Stomach (tissue), 9 donors: ENCODE measurements around the gene DNAH14. TPM values are rescaled to one million over a fixed set of nuclear protein-coding genes. Genes with fewer than 3 reads are reported as not detected.

Experiments
- DNase-seq, 2 donors: peaks; one replicate each; pipeline versions ENCODE4 v3.0.0 to v3.0.0-alpha.2; 2013 to 2019
- H3K27ac ChIP-seq, 5 donors: fragments of 200-600 bp in 4 of 5; sonication (generic) in 4 of 5; one replicate each; pipeline ENCODE4 v1.5.1; 2013 to 2019; ENCODE audit warnings: mild to moderate bottlenecking in 1 of 5, moderate library complexity in 1 of 5
- H3K27me3 ChIP-seq, 3 donors: fragments of 200-600 bp; sonication (generic); one replicate each; pipeline ENCODE4 v1.5.1; 2017 to 2019; ENCODE audit warnings: mixed run types in 1 of 3
- H3K36me3 ChIP-seq, 4 donors: fragments of 200-600 bp; sonication (generic); 1 replicate in 3 of 4; 2 replicates in 1 of 4; pipeline ENCODE4 v1.5.1; 2016 to 2019
- H3K4me1 ChIP-seq, 4 donors: fragments of 200-600 bp; sonication (generic); one replicate each; pipeline ENCODE4 v1.5.1; 2016 to 2019
- H3K4me3 ChIP-seq, 4 donors: fragments of 200-600 bp; sonication (generic) in 3 of 4; one replicate each; pipeline ENCODE4 v1.5.1; 2016 to 2019; ENCODE audit warnings: mild to moderate bottlenecking in 1 of 4
- H3K9me3 ChIP-seq, 4 donors: fragments of 200-600 bp; sonication (generic); one replicate each; pipeline ENCODE4 v1.5.1; 2016 to 2019
- EP300 ChIP-seq: sonication (generic); formaldehyde crosslinking; IDR thresholded peaks from one replicate; pipeline ENCODE4 v1.6.1; 2017; ENCODE audit warnings: antibody characterized with exemption
- POLR2A ChIP-seq, 4 donors: fragments of 450-650 bp; IDR thresholded peaks; one replicate each; pipeline ENCODE4 v1.6.1; 2016; ENCODE audit warnings: antibody characterized with exemption in 4 of 4, control low read depth in 2 of 4, mild to moderate bottlenecking in 1 of 4, moderate library complexity in 1 of 4
- POLR2AphosphoS5 ChIP-seq, 3 donors: sonication (generic); formaldehyde crosslinking; IDR thresholded peaks; one replicate each; pipeline ENCODE4 v1.6.1; 2016; ENCODE audit warnings: antibody characterized with exemption in 3 of 3
- WGBS, 5 donors: extraction: QIAGEN DNeasy Blood & Tissue Kit in 3 of 5; methylation state at CpG; one replicate each; pipeline versions ENCODE4 v1.1.5 to v1.1.7; 2013 to 2018; 5-methylcytosine and 5-hydroxymethylcytosine counted together
- intact Hi-C: fragments of 100-400 bp; cut with DNase I; formaldehyde crosslinking; loops from one replicate; pipeline ENCODE4 v1.15.1; 2023; ENCODE audit warnings: low total_unique reads
- polyA plus RNA-seq, 3 donors: library from polyadenylated mRNA; stranded (reverse); fragments of 200-250 nt; gene quantifications; one replicate each; pipeline ENCODE4 v1.2.3, GENCODE V29; 2013
- total RNA-seq, 5 donors: library from RNA; depleted of rRNA; stranded (reverse); fragments of >200 nt; gene quantifications; one replicate each; pipeline versions ENCODE4 v1.1.0 to v1.2.3, GENCODE V29; 2014 to 2016
- TF ChIP-seq, protein P1 (sequence below), 7 experiments: fragments of 450-650 bp in 4 of 7; fragments of 200-600 bp in 3 of 7; sonication (generic) in 3 of 7; IDR thresholded peaks; one replicate each; pipeline ENCODE4 v1.5.1; 2016 to 2019; ENCODE audit warnings: antibody characterized with exemption in 7 of 7, control low read depth in 2 of 7, mild to moderate bottlenecking in 1 of 7
- donor health status: healthy with polysubstance abuse.
- donor health status: Bipolar disorder and iron deficiency.
- donor health status: healthy.

DNAH14 gene
- total and polyA plus RNA-seq, 8 donors, result 1.7 to 158 (median 6.2) TPM

GRCh38 chr1:225431081-225431863, 501.8 kb downstream of the DNAH14 start:
- Histone ChIP-seq H3K36me3 (no peaks in the 10 kb centered on the region), H3K9me3 (peaks cover 0 to 4% (median 0%) of the 10 kb centered on the region in 4 donors), H3K4me1 (peaks cover 0 to 15% (median 11%) of the 10 kb centered on the region in 4 donors), H3K27me3 (no peaks in the 10 kb centered on the region), H3K27ac (no peak overlapping the region), H3K4me3 (no peak overlapping the region)
- no peak for DNase-seq
- TF ChIP-seq POLR2A (IDR thresholded peaks at IDR 0.05), result no peak
- TF ChIP-seq, protein P1, sequence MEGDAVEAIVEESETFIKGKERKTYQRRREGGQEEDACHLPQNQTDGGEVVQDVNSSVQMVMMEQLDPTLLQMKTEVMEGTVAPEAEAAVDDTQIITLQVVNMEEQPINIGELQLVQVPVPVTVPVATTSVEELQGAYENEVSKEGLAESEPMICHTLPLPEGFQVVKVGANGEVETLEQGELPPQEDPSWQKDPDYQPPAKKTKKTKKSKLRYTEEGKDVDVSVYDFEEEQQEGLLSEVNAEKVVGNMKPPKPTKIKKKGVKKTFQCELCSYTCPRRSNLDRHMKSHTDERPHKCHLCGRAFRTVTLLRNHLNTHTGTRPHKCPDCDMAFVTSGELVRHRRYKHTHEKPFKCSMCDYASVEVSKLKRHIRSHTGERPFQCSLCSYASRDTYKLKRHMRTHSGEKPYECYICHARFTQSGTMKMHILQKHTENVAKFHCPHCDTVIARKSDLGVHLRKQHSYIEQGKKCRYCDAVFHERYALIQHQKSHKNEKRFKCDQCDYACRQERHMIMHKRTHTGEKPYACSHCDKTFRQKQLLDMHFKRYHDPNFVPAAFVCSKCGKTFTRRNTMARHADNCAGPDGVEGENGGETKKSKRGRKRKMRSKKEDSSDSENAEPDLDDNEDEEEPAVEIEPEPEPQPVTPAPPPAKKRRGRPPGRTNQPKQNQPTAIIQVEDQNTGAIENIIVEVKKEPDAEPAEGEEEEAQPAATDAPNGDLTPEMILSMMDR (IDR thresholded peaks at IDR 0.05), result no peak
- no peak for TF ChIP-seq EP300
- TF ChIP-seq POLR2AphosphoS5 (IDR thresholded peaks at IDR 0.05), result no peak
- intact Hi-C loops, result no loop called here
- WGBS, 5 donors, result 93 to 97% (median 96%) methylated on average over 29 to 36 of the region's 36 CpGs

- Histone ChIP-seq H3K4me3 (no peak overlapping the region), H3K36me3 (no peaks in the 10 kb centered on the region), H3K27me3 (no peaks in the 10 kb centered on the region), H3K9me3 (peaks cover 0 to 4% (median 0%) of the 10 kb centered on the region in 4 donors), H3K4me1 (peaks cover 0 to 9% (median 3%) of the 10 kb centered on the region in 4 donors), H3K27ac (no peak overlapping the region)
- TF ChIP-seq, protein P1 (IDR thresholded peaks at IDR 0.05), result no peak
- no peak for TF ChIP-seq EP300
- no peak for TF ChIP-seq POLR2A (IDR thresholded peaks at IDR 0.05)
- TF ChIP-seq POLR2AphosphoS5 (IDR thresholded peaks at IDR 0.05), result no peak
- 75 to 93% (median 88%) methylated on average over 5 of the region's 5 CpGs for WGBS, 5 donors
- no peak for DNase-seq
- intact Hi-C loops, result no loop called here
Observed at GRCh38 chr1:225434046-225434445, 504.6 kb downstream of the DNAH14 start.

DNA sequence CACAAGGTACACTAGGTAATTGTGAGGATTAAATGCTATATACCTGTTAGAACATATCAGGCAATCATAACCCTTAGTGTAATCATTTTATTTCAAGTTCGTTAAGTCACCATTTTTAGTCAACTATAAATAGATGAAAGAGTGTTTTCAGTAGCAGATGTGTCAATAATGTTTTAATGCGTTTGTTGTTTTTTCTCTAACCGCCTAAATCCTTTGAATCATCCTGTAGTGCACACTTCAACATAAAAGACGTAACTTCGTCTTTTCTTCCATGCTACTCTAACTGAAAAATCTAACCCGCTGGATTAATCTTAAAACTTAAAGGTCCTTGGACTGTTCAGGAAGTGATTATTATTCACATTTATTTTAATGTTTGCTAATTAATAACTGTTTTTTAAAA, 505.6 kb downstream of the DNAH14 start:
- DNase-seq, result no peak
- WGBS, 5 donors, result 75 to 85% (median 75%) methylated on average over 6 of the region's 6 CpGs
- no peak overlapping the region for H3K4me3 ChIP-seq
- no peak overlapping the region for H3K27ac ChIP-seq
- H3K36me3 ChIP-seq, result no peaks in the 10 kb centered on the region
- intact Hi-C loops, result no loop called here
- H3K4me1 ChIP-seq, result peaks cover 0 to 12% (median 4%) of the 10 kb centered on the region in 4 donors
- TF ChIP-seq EP300, result no peak
- TF ChIP-seq, protein P1 (IDR thresholded peaks at IDR 0.05), result no peak
- TF ChIP-seq POLR2A (IDR thresholded peaks at IDR 0.05), result no peak
- no peak for TF ChIP-seq POLR2AphosphoS5 (IDR thresholded peaks at IDR 0.05)
- H3K9me3 ChIP-seq, result peaks cover 0 to 4% (median 0%) of the 10 kb centered on the region in 4 donors
- H3K27me3 ChIP-seq, result no peaks in the 10 kb centered on the region

GRCh38 chr1:225435487-225435886, 506.0 kb downstream of the DNAH14 start:
- 69 to 93% (median 87%) methylated on average over 1 of the region's 1 CpG for WGBS, 5 donors
- Histone ChIP-seq H3K4me3 (no peak overlapping the region), H3K27me3 (no peaks in the 10 kb centered on the region), H3K36me3 (no peaks in the 10 kb centered on the region), H3K4me1 (peaks cover 0 to 12% (median 6%) of the 10 kb centered on the region in 4 donors), H3K27ac (no peak overlapping the region), H3K9me3 (peaks cover 0 to 4% (median 0%) of the 10 kb centered on the region in 4 donors)
- TF ChIP-seq, protein P1 (IDR thresholded peaks at IDR 0.05), result no peak
- TF ChIP-seq POLR2A (IDR thresholded peaks at IDR 0.05) (no peak), POLR2AphosphoS5 (IDR thresholded peaks at IDR 0.05) (no peak)
- DNase-seq, result no peak
- intact Hi-C loops, result no loop called here
